ENCODE results near the gene ADAD1.

GRCh38 chr4:122331195-122331594 lies 47.6 kb upstream of the ADAD1 start:
- TF ChIP-seq POLR2AphosphoS5 (IDR thresholded peaks at IDR 0.05) (no peak), CTCF (IDR thresholded peaks at IDR 0.05) (no peak), POLR2A (IDR thresholded peaks at IDR 0.05) (no peak)
